ENCODE measurements around the gene WDFY4.

Gene WDFY4

GRCh38 chr10:48700071-48700470 is 15.4 kb downstream of the WDFY4 start:
- no peaks in the 10 kb centered on the region for H3K36me3 ChIP-seq (ENCODE audit: control insufficient read depth, insufficient read depth, low read length)
- no peaks in the 10 kb centered on the region for H3K9me3 ChIP-seq (ENCODE audit: control insufficient read depth, low read length)

GRCh38 chr10:48700493-48700892 is 15.8 kb downstream of the WDFY4 start:
- Histone ChIP-seq H3K9me3 (ENCODE audit: control insufficient read depth, low read length) (no peaks in the 10 kb centered on the region), H3K27me3 (ENCODE audit: control insufficient read depth, insufficient read depth, low read length) (no peaks in the 10 kb centered on the region), H3K79me2 (no peaks in the 10 kb centered on the region), H3K4me1 (no peaks in the 10 kb centered on the region), H3K4me3 (ENCODE audit: low read depth, low read length) (no peak overlapping the region), H3K36me3 (ENCODE audit: control insufficient read depth, insufficient read depth, low read length) (no peaks in the 10 kb centered on the region), H3K4me2 (ENCODE audit: low read length) (no peak overlapping the region), H3K27ac (no peak overlapping the region), H2AFZ (no peak overlapping the region), H3K9ac (no peak overlapping the region)
- TF ChIP-seq, protein P1, sequence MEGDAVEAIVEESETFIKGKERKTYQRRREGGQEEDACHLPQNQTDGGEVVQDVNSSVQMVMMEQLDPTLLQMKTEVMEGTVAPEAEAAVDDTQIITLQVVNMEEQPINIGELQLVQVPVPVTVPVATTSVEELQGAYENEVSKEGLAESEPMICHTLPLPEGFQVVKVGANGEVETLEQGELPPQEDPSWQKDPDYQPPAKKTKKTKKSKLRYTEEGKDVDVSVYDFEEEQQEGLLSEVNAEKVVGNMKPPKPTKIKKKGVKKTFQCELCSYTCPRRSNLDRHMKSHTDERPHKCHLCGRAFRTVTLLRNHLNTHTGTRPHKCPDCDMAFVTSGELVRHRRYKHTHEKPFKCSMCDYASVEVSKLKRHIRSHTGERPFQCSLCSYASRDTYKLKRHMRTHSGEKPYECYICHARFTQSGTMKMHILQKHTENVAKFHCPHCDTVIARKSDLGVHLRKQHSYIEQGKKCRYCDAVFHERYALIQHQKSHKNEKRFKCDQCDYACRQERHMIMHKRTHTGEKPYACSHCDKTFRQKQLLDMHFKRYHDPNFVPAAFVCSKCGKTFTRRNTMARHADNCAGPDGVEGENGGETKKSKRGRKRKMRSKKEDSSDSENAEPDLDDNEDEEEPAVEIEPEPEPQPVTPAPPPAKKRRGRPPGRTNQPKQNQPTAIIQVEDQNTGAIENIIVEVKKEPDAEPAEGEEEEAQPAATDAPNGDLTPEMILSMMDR (IDR thresholded peaks at IDR 0.05) = no peak

More at GRCh38 chr10:48700071-48700470, 15.4 kb downstream of the WDFY4 start:
- TF ChIP-seq, protein P1 (IDR thresholded peaks at IDR 0.05) = no peak
- Histone ChIP-seq H3K4me2 (ENCODE audit: low read length) (no peak overlapping the region), H3K79me2 (no peaks in the 10 kb centered on the region), H3K4me1 (no peaks in the 10 kb centered on the region), H2AFZ (no peak overlapping the region), H3K9ac (no peak overlapping the region), H3K27ac (no peak overlapping the region), H3K27me3 (ENCODE audit: control insufficient read depth, insufficient read depth, low read length) (no peaks in the 10 kb centered on the region), H3K4me3 (ENCODE audit: low read depth, low read length) (no peak overlapping the region)

GRCh38 chr10:48701139-48701901 is 16.6 kb downstream of the WDFY4 start:
- no peaks in the 10 kb centered on the region for H3K79me2 ChIP-seq
- H3K9ac ChIP-seq = no peak overlapping the region

GRCh38 chr10:48701941-48702340 is 17.3 kb downstream of the WDFY4 start:
- TF ChIP-seq, protein P1 (IDR thresholded peaks at IDR 0.05) = no peak
- H3K9ac ChIP-seq = no peak overlapping the region
- H3K4me2 ChIP-seq (ENCODE audit: low read length) = no peak overlapping the region
- H3K27me3 ChIP-seq (ENCODE audit: control insufficient read depth, insufficient read depth, low read length) = no peaks in the 10 kb centered on the region
- no peak overlapping the region for H3K27ac ChIP-seq
- H3K79me2 ChIP-seq = no peaks in the 10 kb centered on the region
- H2AFZ ChIP-seq = no peak overlapping the region
- no peaks in the 10 kb centered on the region for H3K4me1 ChIP-seq
- no peak overlapping the region for H3K4me3 ChIP-seq (ENCODE audit: low read depth, low read length)
- no peaks in the 10 kb centered on the region for H3K9me3 ChIP-seq (ENCODE audit: control insufficient read depth, low read length)
- H3K36me3 ChIP-seq (ENCODE audit: control insufficient read depth, insufficient read depth, low read length) = no peaks in the 10 kb centered on the region

More at GRCh38 chr10:48701139-48701901, 16.6 kb downstream of the WDFY4 start:
- H3K27ac ChIP-seq = no peak overlapping the region
- H3K27me3 ChIP-seq (ENCODE audit: control insufficient read depth, insufficient read depth, low read length) = no peaks in the 10 kb centered on the region
- no peak overlapping the region for H3K4me3 ChIP-seq (ENCODE audit: low read depth, low read length)
- no peaks in the 10 kb centered on the region for H3K9me3 ChIP-seq (ENCODE audit: control insufficient read depth, low read length)
- no peak overlapping the region for H3K4me2 ChIP-seq (ENCODE audit: low read length)
- no peak overlapping the region for H2AFZ ChIP-seq
- no peaks in the 10 kb centered on the region for H3K36me3 ChIP-seq (ENCODE audit: control insufficient read depth, insufficient read depth, low read length)
- TF ChIP-seq, protein P1 (IDR thresholded peaks at IDR 0.05) = no peak
- no peaks in the 10 kb centered on the region for H3K4me1 ChIP-seq
